Fibroblast of the aortic adventitia (primary cell): ENCODE data around the gene DCLK1. TPM values are rescaled to one million over a fixed set of nuclear protein-coding genes. Genes with fewer than 3 reads are reported as not detected.

Experiments used
- DNase-seq: peaks from one replicate; pipeline ENCODE4 v3.0.0-alpha.2; 2010; ENCODE audit warnings: low read depth
- H3K4me3 ChIP-seq: 2 replicates; pipeline ENCODE4 v1.5.1; 2011; ENCODE audit warnings: low read depth, mild to moderate bottlenecking, control low read depth, low read length, moderate library complexity
- total RNA-seq: library from RNA; depleted of rRNA; stranded (reverse); fragments of >200 nt; gene quantifications from 2 replicates; pipeline ENCODE4 v1.2.3, GENCODE V29; 2012; ENCODE audit warnings: low replicate concordance
- TF ChIP-seq, protein P1 (sequence below): IDR thresholded peaks from 2 replicates; pipeline ENCODE4 v1.5.1; 2011; ENCODE audit warnings: mild to moderate bottlenecking, low read length, control low read depth, inconsistent platforms; ENCODE audit not compliant: insufficient read depth

The DCLK1 gene
- total RNA-seq, 1 donor = 80.0 TPM

DNA sequence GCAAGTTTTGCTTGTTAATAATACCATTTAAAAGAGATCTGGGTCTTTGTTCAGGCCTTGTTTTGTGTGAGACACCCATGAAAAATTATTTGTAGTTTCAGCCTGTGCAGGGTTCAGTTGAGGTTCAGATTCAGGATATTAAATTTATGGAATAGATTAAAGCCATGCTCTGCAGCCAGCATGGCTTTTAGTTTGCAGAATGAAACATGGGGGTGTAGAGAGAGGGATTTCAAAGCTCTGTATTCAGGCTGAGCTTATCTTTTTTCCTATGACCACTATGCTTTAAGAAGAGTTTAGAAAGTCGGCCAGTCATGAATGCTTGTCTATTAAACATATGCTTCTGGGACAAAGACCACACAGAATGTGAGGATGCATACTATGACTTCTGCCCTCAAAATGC lies 73.6 kb downstream of the DCLK1 start:
- TF ChIP-seq, protein P1, sequence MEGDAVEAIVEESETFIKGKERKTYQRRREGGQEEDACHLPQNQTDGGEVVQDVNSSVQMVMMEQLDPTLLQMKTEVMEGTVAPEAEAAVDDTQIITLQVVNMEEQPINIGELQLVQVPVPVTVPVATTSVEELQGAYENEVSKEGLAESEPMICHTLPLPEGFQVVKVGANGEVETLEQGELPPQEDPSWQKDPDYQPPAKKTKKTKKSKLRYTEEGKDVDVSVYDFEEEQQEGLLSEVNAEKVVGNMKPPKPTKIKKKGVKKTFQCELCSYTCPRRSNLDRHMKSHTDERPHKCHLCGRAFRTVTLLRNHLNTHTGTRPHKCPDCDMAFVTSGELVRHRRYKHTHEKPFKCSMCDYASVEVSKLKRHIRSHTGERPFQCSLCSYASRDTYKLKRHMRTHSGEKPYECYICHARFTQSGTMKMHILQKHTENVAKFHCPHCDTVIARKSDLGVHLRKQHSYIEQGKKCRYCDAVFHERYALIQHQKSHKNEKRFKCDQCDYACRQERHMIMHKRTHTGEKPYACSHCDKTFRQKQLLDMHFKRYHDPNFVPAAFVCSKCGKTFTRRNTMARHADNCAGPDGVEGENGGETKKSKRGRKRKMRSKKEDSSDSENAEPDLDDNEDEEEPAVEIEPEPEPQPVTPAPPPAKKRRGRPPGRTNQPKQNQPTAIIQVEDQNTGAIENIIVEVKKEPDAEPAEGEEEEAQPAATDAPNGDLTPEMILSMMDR = no peak
- DNase-seq = no peak

DNA sequence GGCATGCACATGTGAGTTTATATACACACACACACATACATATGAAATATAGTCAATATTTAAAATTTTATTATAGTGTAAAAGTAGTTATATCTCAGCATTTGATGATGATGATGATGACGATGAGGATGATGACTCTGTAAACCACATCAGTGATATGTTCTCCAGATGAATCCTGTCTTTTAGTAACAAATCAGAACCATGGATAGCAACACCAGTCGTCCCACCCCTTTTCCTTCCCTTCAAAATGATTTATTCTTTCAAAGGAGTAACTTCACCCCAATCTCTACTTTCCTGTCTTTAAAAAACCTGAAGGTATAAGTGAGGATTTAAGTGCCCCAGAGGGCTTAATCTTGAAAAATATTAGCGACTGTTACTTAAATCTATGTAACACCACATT lies 74.1 kb downstream of the DCLK1 start:
- no peak for DNase-seq
- H3K4me3 ChIP-seq = no peak overlapping the region
- TF ChIP-seq, protein P1 = no peak

More for the DNA sequence above, 73.6 kb downstream of the DCLK1 start:
- H3K4me3 ChIP-seq = no peak overlapping the region

DNA sequence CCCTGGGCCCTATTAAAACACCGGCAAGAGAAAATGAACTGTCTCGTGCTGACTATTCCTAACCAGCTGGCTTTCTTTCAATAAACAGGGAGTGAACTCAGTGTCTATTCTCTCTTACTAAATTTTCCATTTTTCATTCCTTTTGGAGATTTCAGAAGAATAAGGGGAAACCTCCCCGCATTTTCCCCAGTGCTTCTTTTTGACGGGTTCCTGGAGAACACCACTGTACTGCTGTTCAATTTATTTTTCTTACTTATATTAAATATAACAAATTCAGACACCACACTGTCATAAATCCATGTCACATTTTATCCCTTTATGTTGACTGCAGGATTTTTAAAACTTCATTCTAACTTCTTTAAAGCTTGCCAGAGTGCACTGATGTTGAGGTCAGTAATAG lies 75.8 kb downstream of the DCLK1 start:
- no peak overlapping the region for H3K4me3 ChIP-seq
- TF ChIP-seq, protein P1 = no peak

DNA sequence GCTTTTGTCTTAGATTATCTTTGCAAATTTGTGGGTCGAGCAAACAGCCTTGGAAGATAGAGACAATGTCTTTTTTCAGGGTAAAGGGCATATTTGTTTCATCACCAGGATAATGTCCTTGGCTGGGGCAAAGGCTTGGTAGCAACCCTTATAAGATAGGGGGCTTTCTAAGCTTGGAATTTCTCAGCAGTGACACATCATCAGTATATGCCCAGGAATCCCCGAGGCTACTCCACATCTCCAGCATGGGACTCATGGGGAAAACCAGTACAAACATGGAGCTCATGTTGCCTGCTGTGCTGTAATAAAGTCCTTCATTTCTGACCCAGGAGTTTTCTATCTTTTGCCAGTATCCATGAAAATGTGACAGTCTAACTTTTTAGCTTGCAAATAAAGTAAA lies 77.1 kb downstream of the DCLK1 start:
- H3K4me3 ChIP-seq = no peak overlapping the region
- TF ChIP-seq, protein P1 = no peak
- DNase-seq = no peak

More for the DNA sequence above, 75.8 kb downstream of the DCLK1 start:
- no peak for DNase-seq

DNA sequence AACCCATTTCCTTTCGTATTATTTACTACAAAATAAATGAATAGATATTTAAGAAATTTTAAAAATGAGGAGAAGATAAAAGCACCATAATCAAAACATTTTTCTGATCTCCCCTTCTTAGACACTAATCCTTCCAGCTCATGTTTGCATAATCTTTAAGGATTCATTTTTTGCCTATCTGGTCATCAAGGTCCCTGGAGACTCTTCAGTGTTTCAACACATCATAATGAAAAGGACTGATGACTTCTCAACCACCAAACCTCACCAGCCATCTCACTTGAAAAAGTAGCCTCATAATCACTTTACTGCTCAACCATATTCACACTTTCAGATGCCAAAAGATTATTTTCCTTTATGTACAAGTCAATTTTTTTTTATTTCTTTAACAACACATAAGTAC lies 80.1 kb downstream of the DCLK1 start:
- TF ChIP-seq, protein P1 = no peak
- DNase-seq = peak; percentile 37
- no peak overlapping the region for H3K4me3 ChIP-seq

DNA sequence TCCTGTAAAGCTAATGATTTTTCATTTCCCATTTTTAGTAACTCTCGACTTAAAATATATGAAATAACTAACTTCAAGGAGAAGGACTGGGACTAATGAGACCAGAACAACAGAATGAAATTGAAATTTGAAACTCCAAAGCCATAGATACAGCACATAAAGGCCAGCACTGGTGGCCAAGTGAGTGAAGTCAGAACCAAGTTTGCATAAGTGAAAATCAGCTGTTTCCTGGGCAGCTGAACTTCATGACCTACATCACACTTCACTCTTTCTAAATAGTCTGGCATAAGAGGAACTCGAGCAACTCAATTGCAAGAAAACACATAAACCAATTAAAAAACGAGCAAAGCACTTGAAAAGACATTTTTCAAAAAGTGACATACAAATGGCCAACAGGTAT lies 84.5 kb downstream of the DCLK1 start:
- TF ChIP-seq, protein P1 = no peak
- no peak for DNase-seq
- H3K4me3 ChIP-seq = no peak overlapping the region

DNA sequence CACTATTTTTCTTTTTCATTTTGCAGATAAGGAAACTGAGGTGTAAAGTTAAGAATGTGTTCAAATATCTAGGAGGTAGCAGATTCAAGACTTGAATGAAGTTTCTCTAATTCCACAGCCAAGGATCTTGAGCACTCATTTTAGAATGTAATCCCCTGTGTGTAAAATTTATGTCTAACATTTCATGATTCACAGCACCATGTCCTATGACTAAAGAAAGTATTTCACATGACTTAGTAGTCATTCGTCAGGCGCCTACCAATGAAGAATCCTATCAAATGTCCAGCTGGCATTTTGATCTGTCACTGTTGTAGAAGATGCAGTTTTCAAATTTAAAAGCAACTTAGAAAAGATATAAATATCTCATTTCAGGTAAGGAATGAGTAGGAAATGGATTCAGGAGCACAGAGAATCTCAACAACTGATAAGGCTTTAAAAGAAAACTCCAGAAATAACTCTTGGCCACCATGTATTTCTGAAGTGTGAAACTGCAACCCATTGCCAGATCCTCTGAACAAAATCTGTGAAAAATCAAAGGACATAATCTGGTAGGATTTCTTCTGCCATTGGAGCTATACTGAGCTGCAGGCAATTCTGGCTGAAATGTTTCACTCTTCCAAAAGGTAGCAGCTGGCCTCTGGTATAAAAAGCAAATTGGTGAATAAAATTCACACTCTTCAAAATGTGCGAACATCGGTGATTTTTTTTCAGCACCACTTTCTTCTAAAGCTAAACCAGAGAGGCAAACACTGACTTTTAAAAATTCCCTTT lies 92.2 kb downstream of the DCLK1 start:
- peak; percentile 65 for DNase-seq
- H3K4me3 ChIP-seq = no peak overlapping the region
- TF ChIP-seq, protein P1 = no peak
